ENCODE data around the gene RSBN1L.
A peak's percentile ranks its signal among the peaks of the same experiment; 100 is the strongest.

The RSBN1L gene

DNA sequence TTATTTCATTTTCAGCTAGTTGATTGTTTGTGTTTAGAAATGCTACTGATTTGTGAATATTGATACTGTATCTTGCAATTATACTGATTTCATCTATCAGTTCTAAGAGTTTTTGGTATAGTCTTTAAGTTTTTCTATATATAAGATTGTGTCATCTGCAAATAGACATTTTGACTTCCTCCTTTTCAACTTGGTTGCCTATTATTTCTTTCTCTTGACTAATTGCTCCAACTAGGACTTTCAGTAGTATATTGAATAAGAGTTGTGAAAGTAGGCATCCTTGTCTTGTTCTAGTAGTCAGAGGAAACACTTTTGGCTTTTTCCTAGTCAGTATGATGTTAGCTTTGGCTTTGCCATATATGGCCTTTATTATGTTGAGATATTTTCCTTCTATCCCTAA lies 122.8 kb downstream of the RSBN1L start:
- no peak overlapping the region for H2BK12ac ChIP-seq (ENCODE audit: low read length)
- no peak overlapping the region for H2AK5ac ChIP-seq (ENCODE audit: low read depth, low read length)
- no peak overlapping the region for H2BK120ac ChIP-seq (ENCODE audit: low read depth, low read length)
- no peak overlapping the region for H3K4me3 ChIP-seq (ENCODE audit: low read length in 2 of 2)
- H3K4me1 ChIP-seq (ENCODE audit: control insufficient read depth in 2 of 2, insufficient read depth in 1 of 2, low read depth in 1 of 2, low read length in 2 of 2), result no peaks in the 10 kb centered on the region
- no peak overlapping the region for H3K4me2 ChIP-seq (ENCODE audit: insufficient read depth, low read length, poor library complexity, severe bottlenecking)
- H3K18ac ChIP-seq (ENCODE audit: low read length), result no peak overlapping the region
- H3K23ac ChIP-seq (ENCODE audit: low read depth, low read length, poor library complexity), result no peak overlapping the region
- no peak overlapping the region for H3K14ac ChIP-seq (ENCODE audit: low read length)
- no peak overlapping the region for H2AFZ ChIP-seq (ENCODE audit: low read length)
- H4K8ac ChIP-seq (ENCODE audit: low read depth, low read length), result no peak overlapping the region
- peaks cover 16 to 39% of the 10 kb centered on the region in 2 donors for H3K9me3 ChIP-seq (replicated peaks in 1 of 2; ENCODE audit: control insufficient read depth in 2 of 2, insufficient read depth in 1 of 2, low read depth in 1 of 2, low read length in 2 of 2)
- no peak for DNase-seq (ENCODE audit: low spot score)
- peaks cover 8% of the 10 kb centered on the region for H3K79me1 ChIP-seq (ENCODE audit: low read depth, low read length)
- H4K91ac ChIP-seq (ENCODE audit: low read depth, low read length, poor library complexity), result no peak overlapping the region
- no peak overlapping the region for H3K9ac ChIP-seq (ENCODE audit: low read depth, low read length, poor library complexity)
- H2BK5ac ChIP-seq (ENCODE audit: low read length), result no peak overlapping the region
- H3K27ac ChIP-seq (replicated peaks; ENCODE audit: low read length), result no peak overlapping the region
- no peak overlapping the region for H3K4ac ChIP-seq (ENCODE audit: low read length)
- no peaks in the 10 kb centered on the region for H3K27me3 ChIP-seq (ENCODE audit: control insufficient read depth in 3 of 3, insufficient read depth in 3 of 3, low read depth in 1 of 3, low read length in 3 of 3)
- no peak overlapping the region for H2BK15ac ChIP-seq (ENCODE audit: low read length)
- H3K36me3 ChIP-seq (replicated peaks in 1 of 2; ENCODE audit: control insufficient read depth in 2 of 2, insufficient read depth in 2 of 2, low read length in 2 of 2), result peaks cover 2 to 17% of the 10 kb centered on the region in 2 donors

DNA sequence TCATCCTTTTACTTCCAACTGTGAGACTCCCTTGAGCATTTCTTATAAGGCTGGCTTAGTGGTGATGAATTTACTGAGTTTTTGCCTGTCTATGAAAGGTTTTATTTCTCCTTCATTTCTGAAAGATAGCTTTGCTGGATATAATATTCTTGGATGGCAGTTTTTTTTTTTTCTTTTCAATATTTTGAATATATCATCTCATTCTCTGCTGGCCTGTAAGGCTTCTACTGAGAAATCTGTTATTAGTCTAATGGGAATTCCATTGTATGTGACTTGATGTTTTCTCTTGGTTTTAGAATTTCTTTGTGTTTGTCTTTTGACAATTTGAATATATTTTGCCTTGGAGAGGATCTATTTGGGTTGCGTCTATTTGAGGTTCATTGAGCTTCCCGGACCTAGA lies 124.7 kb downstream of the RSBN1L start:
- no peak overlapping the region for H3K14ac ChIP-seq (ENCODE audit: low read length)
- no peak overlapping the region for H2BK120ac ChIP-seq (ENCODE audit: low read depth, low read length)
- H2BK12ac ChIP-seq (ENCODE audit: low read length), result no peak overlapping the region
- H4K8ac ChIP-seq (ENCODE audit: low read depth, low read length), result no peak overlapping the region
- no peak overlapping the region for H2AFZ ChIP-seq (ENCODE audit: low read length)
- no peak overlapping the region for H2AK5ac ChIP-seq (ENCODE audit: low read depth, low read length)
- H3K79me1 ChIP-seq (ENCODE audit: low read depth, low read length), result peaks cover 8% of the 10 kb centered on the region
- H3K9me3 ChIP-seq (replicated peaks in 1 of 2; ENCODE audit: control insufficient read depth in 2 of 2, insufficient read depth in 1 of 2, low read depth in 1 of 2, low read length in 2 of 2), result peaks cover 16 to 38% of the 10 kb centered on the region in 2 donors
- no peaks in the 10 kb centered on the region for H3K4me1 ChIP-seq (ENCODE audit: control insufficient read depth in 2 of 2, insufficient read depth in 1 of 2, low read depth in 1 of 2, low read length in 2 of 2)
- no peak overlapping the region for H3K4me3 ChIP-seq (ENCODE audit: low read length in 2 of 2)
- no peak overlapping the region for H3K4ac ChIP-seq (ENCODE audit: low read length)
- H3K36me3 ChIP-seq (replicated peaks in 1 of 2; ENCODE audit: control insufficient read depth in 2 of 2, insufficient read depth in 2 of 2, low read length in 2 of 2), result peaks cover 2 to 13% of the 10 kb centered on the region in 2 donors
- no peak overlapping the region for H4K91ac ChIP-seq (ENCODE audit: low read depth, low read length, poor library complexity)
- H3K27me3 ChIP-seq (ENCODE audit: control insufficient read depth in 3 of 3, insufficient read depth in 3 of 3, low read depth in 1 of 3, low read length in 3 of 3), result no peaks in the 10 kb centered on the region
- H3K18ac ChIP-seq (ENCODE audit: low read length), result no peak overlapping the region
- no peak overlapping the region for H3K23ac ChIP-seq (ENCODE audit: low read depth, low read length, poor library complexity)
- H3K4me2 ChIP-seq (ENCODE audit: insufficient read depth, low read length, poor library complexity, severe bottlenecking), result no peak overlapping the region
- H2BK5ac ChIP-seq (ENCODE audit: low read length), result no peak overlapping the region
- no peak overlapping the region for H2BK15ac ChIP-seq (ENCODE audit: low read length)
- WGBS, 2 donors (ENCODE audit: extremely low coverage in 2 of 2, insufficient read length in 2 of 2, insufficient replicate concordance in 1 of 2), result no CpG with 5 or more reads among the region's 2 CpGs
- no peak overlapping the region for H3K9ac ChIP-seq (ENCODE audit: low read depth, low read length, poor library complexity)
- DNase-seq (ENCODE audit: low spot score), result no peak
- H3K27ac ChIP-seq (replicated peaks; ENCODE audit: low read length), result no peak overlapping the region

DNA sequence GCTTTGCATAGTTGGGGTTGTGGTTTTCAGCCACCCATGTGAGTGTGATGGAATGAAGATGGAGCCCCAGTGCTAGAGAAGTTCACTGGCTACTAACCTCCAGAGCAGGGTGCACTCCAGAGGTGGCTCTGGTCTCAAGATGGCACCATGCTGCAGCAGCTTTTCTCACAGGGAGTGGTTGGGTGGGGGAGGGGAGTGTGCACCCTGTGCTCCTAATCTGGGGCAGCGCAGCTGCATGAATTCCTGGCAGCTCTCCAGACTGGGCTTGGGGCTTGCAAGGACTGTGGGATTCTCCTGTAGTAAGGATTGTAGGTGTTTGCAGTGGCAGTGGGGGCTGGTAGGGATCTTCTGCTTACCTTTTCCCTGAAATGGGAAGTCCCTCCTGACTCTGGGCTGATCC lies 126.0 kb downstream of the RSBN1L start:
- no peak overlapping the region for H3K4ac ChIP-seq (ENCODE audit: low read length)
- no peak overlapping the region for H3K9ac ChIP-seq (ENCODE audit: low read depth, low read length, poor library complexity)
- H3K27me3 ChIP-seq (ENCODE audit: control insufficient read depth in 3 of 3, insufficient read depth in 3 of 3, low read depth in 1 of 3, low read length in 3 of 3), result no peaks in the 10 kb centered on the region
- no peak overlapping the region for H3K4me2 ChIP-seq (ENCODE audit: insufficient read depth, low read length, poor library complexity, severe bottlenecking)
- H2BK120ac ChIP-seq (ENCODE audit: low read depth, low read length), result no peak overlapping the region
- no peak overlapping the region for H3K4me3 ChIP-seq (ENCODE audit: low read length in 2 of 2)
- peaks cover 16 to 38% of the 10 kb centered on the region in 2 donors for H3K9me3 ChIP-seq (replicated peaks in 1 of 2; ENCODE audit: control insufficient read depth in 2 of 2, insufficient read depth in 1 of 2, low read depth in 1 of 2, low read length in 2 of 2)
- no peak overlapping the region for H2BK5ac ChIP-seq (ENCODE audit: low read length)
- no peak overlapping the region for H3K27ac ChIP-seq (replicated peaks; ENCODE audit: low read length)
- H3K36me3 ChIP-seq (replicated peaks in 1 of 2; ENCODE audit: control insufficient read depth in 2 of 2, insufficient read depth in 2 of 2, low read length in 2 of 2), result peaks cover 2 to 3% of the 10 kb centered on the region in 2 donors
- H2BK15ac ChIP-seq (ENCODE audit: low read length), result no peak overlapping the region
- DNase-seq (ENCODE audit: low spot score), result no peak
- no peak overlapping the region for H3K14ac ChIP-seq (ENCODE audit: low read length)
- H2AK5ac ChIP-seq (ENCODE audit: low read depth, low read length), result no peak overlapping the region
- H3K4me1 ChIP-seq (ENCODE audit: control insufficient read depth in 2 of 2, insufficient read depth in 1 of 2, low read depth in 1 of 2, low read length in 2 of 2), result no peaks in the 10 kb centered on the region
- H2AFZ ChIP-seq (ENCODE audit: low read length), result no peak overlapping the region
- H4K91ac ChIP-seq (ENCODE audit: low read depth, low read length, poor library complexity), result no peak overlapping the region
- no peak overlapping the region for H4K8ac ChIP-seq (ENCODE audit: low read depth, low read length)
- no peak overlapping the region for H2BK12ac ChIP-seq (ENCODE audit: low read length)
- peaks cover 8% of the 10 kb centered on the region for H3K79me1 ChIP-seq (ENCODE audit: low read depth, low read length)
- H3K23ac ChIP-seq (ENCODE audit: low read depth, low read length, poor library complexity), result peak overlapping the region; percentile 58
- no peak overlapping the region for H3K18ac ChIP-seq (ENCODE audit: low read length)
- WGBS, 2 donors (ENCODE audit: extremely low coverage in 2 of 2, insufficient read length in 2 of 2, insufficient replicate concordance in 1 of 2), result no CpG with 5 or more reads among the region's 1 CpG

DNA sequence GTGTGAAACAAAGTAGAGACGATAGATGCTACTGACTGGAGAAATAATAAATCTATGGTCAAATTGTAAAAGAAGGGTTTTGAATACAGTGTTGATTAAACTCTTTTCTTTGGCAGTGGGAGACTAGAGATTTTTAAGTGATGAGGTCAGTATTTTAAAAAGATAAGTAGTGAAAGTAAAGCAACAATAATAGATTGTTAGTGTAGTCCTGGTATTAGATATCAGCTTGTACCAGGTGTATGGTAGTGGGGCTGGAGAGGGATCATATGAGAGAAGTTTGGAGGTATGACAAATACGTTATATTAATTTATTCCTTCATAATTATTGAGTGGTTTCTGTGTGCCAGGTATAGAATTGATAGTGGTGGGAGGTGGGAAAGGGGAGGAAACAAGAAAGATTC lies 127.5 kb downstream of the RSBN1L start:
- Histone ChIP-seq H3K36me3 (replicated peaks in 1 of 2; ENCODE audit: control insufficient read depth in 2 of 2, insufficient read depth in 2 of 2, low read length in 2 of 2) (peaks cover 0 to 2% of the 10 kb centered on the region in 2 donors), H3K79me1 (ENCODE audit: low read depth, low read length) (peaks cover 8% of the 10 kb centered on the region), H2BK12ac (ENCODE audit: low read length) (no peak overlapping the region), H2AK5ac (ENCODE audit: low read depth, low read length) (no peak overlapping the region), H2BK120ac (ENCODE audit: low read depth, low read length) (no peak overlapping the region), H3K23ac (ENCODE audit: low read depth, low read length, poor library complexity) (no peak overlapping the region), H3K4me3 (ENCODE audit: low read length in 2 of 2) (no peak overlapping the region), H2AFZ (ENCODE audit: low read length) (no peak overlapping the region), H3K27me3 (ENCODE audit: control insufficient read depth in 3 of 3, insufficient read depth in 3 of 3, low read depth in 1 of 3, low read length in 3 of 3) (no peaks in the 10 kb centered on the region), H4K91ac (ENCODE audit: low read depth, low read length, poor library complexity) (no peak overlapping the region), H3K14ac (ENCODE audit: low read length) (no peak overlapping the region), H2BK15ac (ENCODE audit: low read length) (no peak overlapping the region), H3K4me1 (ENCODE audit: control insufficient read depth in 2 of 2, insufficient read depth in 1 of 2, low read depth in 1 of 2, low read length in 2 of 2) (no peaks in the 10 kb centered on the region), H3K9ac (ENCODE audit: low read depth, low read length, poor library complexity) (no peak overlapping the region), H3K27ac (replicated peaks; ENCODE audit: low read length) (no peak overlapping the region), H4K8ac (ENCODE audit: low read depth, low read length) (no peak overlapping the region), H3K9me3 (replicated peaks in 1 of 2; ENCODE audit: control insufficient read depth in 2 of 2, insufficient read depth in 1 of 2, low read depth in 1 of 2, low read length in 2 of 2) (peaks cover 16 to 28% of the 10 kb centered on the region in 2 donors), H3K4me2 (ENCODE audit: insufficient read depth, low read length, poor library complexity, severe bottlenecking) (no peak overlapping the region), H3K4ac (ENCODE audit: low read length) (no peak overlapping the region), H2BK5ac (ENCODE audit: low read length) (no peak overlapping the region), H3K18ac (ENCODE audit: low read length) (no peak overlapping the region)
- no peak for DNase-seq (ENCODE audit: low spot score)
- WGBS, 2 donors (ENCODE audit: extremely low coverage in 2 of 2, insufficient read length in 2 of 2, insufficient replicate concordance in 1 of 2), result 100% methylated on average over 1 of the region's 2 CpGs; no CpG with 5 or more reads in 1 of the 2 donors

Measured in neuronal stem cell (in vitro differentiated cells).